ENCODE measurements around the gene GNPTAB. TPM values are rescaled to one million over a fixed set of nuclear protein-coding genes. Genes with fewer than 3 reads are reported as not detected.
"Not testable (repeated sequence)": the region's sequence is repeated elsewhere in the genome, so short reads cannot be mapped to it uniquely, and the experiment has no call there.

GNPTAB gene
- total RNA-seq, 1 donor from 2014 or later: 43.7 TPM

DNA sequence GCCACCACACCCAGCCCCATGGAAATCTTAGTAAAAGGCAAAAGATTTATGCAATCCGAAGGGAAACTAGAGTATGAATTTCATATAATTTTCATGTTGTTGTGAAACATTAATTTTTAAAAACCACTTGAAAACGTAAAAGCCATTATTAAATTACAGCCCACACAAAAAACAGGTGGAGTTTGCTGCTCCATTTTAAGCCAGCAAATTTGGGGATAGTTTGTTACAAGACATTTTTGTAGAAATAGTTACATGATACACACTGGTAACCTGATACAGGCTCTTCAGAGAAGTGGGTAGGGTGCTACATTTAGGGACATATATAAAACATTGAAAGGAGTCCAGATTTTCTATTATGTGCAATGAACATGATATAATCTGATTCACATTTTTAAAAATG is 17.6 kb downstream of the GNPTAB start:
- no peak for FAIRE-seq
- peaks cover 22% of the 10 kb centered on the region for H4K20me1 ChIP-seq (ENCODE audit: insufficient read depth, low read length)
- H3K4me2 ChIP-seq (ENCODE audit: low read length): no peak overlapping the region

DNA sequence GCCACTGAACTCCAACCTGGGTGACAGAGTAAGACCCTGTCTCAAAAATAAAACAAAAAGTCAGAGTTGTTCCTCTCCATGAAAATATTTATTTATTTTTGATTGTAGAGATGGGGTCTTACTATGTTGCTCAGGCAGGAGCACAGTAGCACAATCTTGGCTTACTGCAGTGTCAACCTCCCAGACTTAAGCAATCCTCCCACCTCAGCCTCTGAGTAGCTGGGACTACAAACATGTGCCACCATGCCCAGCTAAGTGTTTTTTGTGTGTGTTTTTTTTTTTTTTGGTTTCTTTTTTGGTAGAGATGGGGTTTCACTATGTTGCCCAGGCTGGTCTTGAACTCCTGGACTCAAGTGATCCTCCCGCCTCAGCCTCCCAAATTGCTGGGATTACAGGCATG is 18.0 kb downstream of the GNPTAB start:
- H3K36me3 Mint-ChIP-seq (ENCODE audit: low read depth, unreplicated experiment); H3K9me3 ChIP-seq (ENCODE audit: insufficient read depth, low read depth, low read length); H3K27ac ChIP-seq (ENCODE audit: low read depth, low read length); DNase-seq (ENCODE audit: low read depth); H3K4me1 ChIP-seq (ENCODE audit: insufficient read depth, low read length); H3K27me3 ChIP-seq (ENCODE audit: insufficient read depth, low read length); H3K27ac Mint-ChIP-seq (ENCODE audit: unreplicated experiment); H2AFZ ChIP-seq (ENCODE audit: low read depth, low read length); H3K4me3 Mint-ChIP-seq (ENCODE audit: unreplicated experiment); H3K4me3 ChIP-seq (ENCODE audit: insufficient read depth, low read depth, low read length); H3K4me2 ChIP-seq (ENCODE audit: low read length); H3K79me2 ChIP-seq (ENCODE audit: insufficient read depth, low read length); H3K4me1 Mint-ChIP-seq (ENCODE audit: low read depth, unreplicated experiment); H3K36me3 ChIP-seq (ENCODE audit: insufficient read depth, low read length); H3K9me3 Mint-ChIP-seq (ENCODE audit: unreplicated experiment); H3K27me3 Mint-ChIP-seq (ENCODE audit: low read depth, unreplicated experiment); FAIRE-seq; H3K9ac ChIP-seq (ENCODE audit: low read length): not testable (repeated sequence)
- H4K20me1 ChIP-seq (ENCODE audit: insufficient read depth, low read length): peaks cover 18% of the 10 kb centered on the region

More for the DNA sequence above, 17.6 kb downstream of the GNPTAB start:
- no peaks in the 10 kb centered on the region for H3K4me1 ChIP-seq (ENCODE audit: insufficient read depth, low read length)
- H3K9ac ChIP-seq (ENCODE audit: low read length): no peak overlapping the region
- no peaks in the 10 kb centered on the region for H3K9me3 ChIP-seq (ENCODE audit: insufficient read depth, low read depth, low read length)
- Mint-ChIP-seq H3K9me3 (ENCODE audit: unreplicated experiment) (no peaks in the 10 kb centered on the region), H3K4me3 (ENCODE audit: unreplicated experiment) (no peak overlapping the region), H3K36me3 (ENCODE audit: low read depth, unreplicated experiment) (peaks cover 6% of the 10 kb centered on the region), H3K4me1 (ENCODE audit: low read depth, unreplicated experiment) (no peaks in the 10 kb centered on the region), H3K27ac (ENCODE audit: unreplicated experiment) (no peak overlapping the region), H3K27me3 (ENCODE audit: low read depth, unreplicated experiment) (no peaks in the 10 kb centered on the region)
- no peaks in the 10 kb centered on the region for H3K27me3 ChIP-seq (ENCODE audit: insufficient read depth, low read length)
- TF ChIP-seq, protein P1, sequence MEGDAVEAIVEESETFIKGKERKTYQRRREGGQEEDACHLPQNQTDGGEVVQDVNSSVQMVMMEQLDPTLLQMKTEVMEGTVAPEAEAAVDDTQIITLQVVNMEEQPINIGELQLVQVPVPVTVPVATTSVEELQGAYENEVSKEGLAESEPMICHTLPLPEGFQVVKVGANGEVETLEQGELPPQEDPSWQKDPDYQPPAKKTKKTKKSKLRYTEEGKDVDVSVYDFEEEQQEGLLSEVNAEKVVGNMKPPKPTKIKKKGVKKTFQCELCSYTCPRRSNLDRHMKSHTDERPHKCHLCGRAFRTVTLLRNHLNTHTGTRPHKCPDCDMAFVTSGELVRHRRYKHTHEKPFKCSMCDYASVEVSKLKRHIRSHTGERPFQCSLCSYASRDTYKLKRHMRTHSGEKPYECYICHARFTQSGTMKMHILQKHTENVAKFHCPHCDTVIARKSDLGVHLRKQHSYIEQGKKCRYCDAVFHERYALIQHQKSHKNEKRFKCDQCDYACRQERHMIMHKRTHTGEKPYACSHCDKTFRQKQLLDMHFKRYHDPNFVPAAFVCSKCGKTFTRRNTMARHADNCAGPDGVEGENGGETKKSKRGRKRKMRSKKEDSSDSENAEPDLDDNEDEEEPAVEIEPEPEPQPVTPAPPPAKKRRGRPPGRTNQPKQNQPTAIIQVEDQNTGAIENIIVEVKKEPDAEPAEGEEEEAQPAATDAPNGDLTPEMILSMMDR (IDR thresholded peaks at IDR 0.05; ENCODE audit: insufficient read depth, low read depth, low read length): no peak
- TF ChIP-seq EZH2 (IDR thresholded peaks at IDR 0.05; ENCODE audit: insufficient read depth, low read length): no peak
- no peak overlapping the region for H3K4me3 ChIP-seq (ENCODE audit: insufficient read depth, low read depth, low read length)
- no peak overlapping the region for H3K27ac ChIP-seq (ENCODE audit: low read depth, low read length)
- no peak overlapping the region for H2AFZ ChIP-seq (ENCODE audit: low read depth, low read length)
- DNase-seq (ENCODE audit: low read depth): no peak
- H3K79me2 ChIP-seq (ENCODE audit: insufficient read depth, low read length): no peaks in the 10 kb centered on the region
- H3K36me3 ChIP-seq (ENCODE audit: insufficient read depth, low read length): no peaks in the 10 kb centered on the region

DNA sequence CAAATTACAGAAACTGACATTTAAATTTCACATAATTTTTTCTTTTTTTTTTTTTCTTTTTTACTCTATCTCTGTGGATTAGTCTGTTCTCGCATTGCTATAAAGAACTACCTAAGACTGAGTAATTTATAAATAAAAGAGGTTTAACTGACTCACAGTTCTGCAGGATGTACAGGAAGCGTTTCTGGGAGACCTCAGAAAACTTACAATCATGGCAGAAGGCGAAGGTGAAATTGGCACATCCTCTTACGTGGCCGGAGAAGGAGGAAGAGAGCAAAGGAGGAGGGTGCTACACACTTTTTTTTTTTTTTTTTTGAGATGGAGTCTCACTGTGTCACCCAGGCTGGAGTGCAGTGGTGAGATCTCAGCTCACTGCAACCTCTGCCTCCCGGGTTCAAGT is 19.4 kb downstream of the GNPTAB start:
- H3K9ac ChIP-seq (ENCODE audit: low read length); H3K27me3 ChIP-seq (ENCODE audit: insufficient read depth, low read length); H3K27ac ChIP-seq (ENCODE audit: low read depth, low read length); H3K4me3 ChIP-seq (ENCODE audit: insufficient read depth, low read depth, low read length); H3K36me3 ChIP-seq (ENCODE audit: insufficient read depth, low read length); H3K4me3 Mint-ChIP-seq (ENCODE audit: unreplicated experiment); H3K79me2 ChIP-seq (ENCODE audit: insufficient read depth, low read length); H2AFZ ChIP-seq (ENCODE audit: low read depth, low read length); H3K9me3 ChIP-seq (ENCODE audit: insufficient read depth, low read depth, low read length); FAIRE-seq; H3K4me1 Mint-ChIP-seq (ENCODE audit: low read depth, unreplicated experiment); H3K4me1 ChIP-seq (ENCODE audit: insufficient read depth, low read length); H3K36me3 Mint-ChIP-seq (ENCODE audit: low read depth, unreplicated experiment); H3K27ac Mint-ChIP-seq (ENCODE audit: unreplicated experiment); DNase-seq (ENCODE audit: low read depth); H3K27me3 Mint-ChIP-seq (ENCODE audit: low read depth, unreplicated experiment); H3K9me3 Mint-ChIP-seq (ENCODE audit: unreplicated experiment); H3K4me2 ChIP-seq (ENCODE audit: low read length): not testable (repeated sequence)
- H4K20me1 ChIP-seq (ENCODE audit: insufficient read depth, low read length): peaks cover 16% of the 10 kb centered on the region

DNA sequence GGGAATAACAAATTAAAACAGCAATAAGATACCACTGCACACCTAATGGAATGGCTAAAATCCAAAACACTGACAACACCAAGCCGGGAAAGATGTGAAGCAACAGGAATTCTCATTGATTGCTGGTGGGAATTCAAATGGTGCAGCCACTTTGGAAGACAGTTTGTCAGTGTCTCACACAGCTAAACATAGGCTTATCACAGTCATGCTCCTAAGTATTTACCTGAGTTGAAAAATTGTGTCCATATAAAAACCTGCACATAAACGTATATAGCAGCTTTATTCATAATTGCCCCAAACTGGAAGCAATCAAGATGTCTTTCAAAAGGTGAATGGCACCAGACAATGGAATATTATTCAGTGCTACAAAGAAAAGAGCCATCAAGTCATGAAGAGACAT is 21.6 kb downstream of the GNPTAB start:
- Histone ChIP-seq H3K36me3 (ENCODE audit: insufficient read depth, low read length) (no peaks in the 10 kb centered on the region), H3K4me2 (ENCODE audit: low read length) (no peak overlapping the region), H3K4me3 (ENCODE audit: insufficient read depth, low read depth, low read length) (no peak overlapping the region), H3K9ac (ENCODE audit: low read length) (no peak overlapping the region), H3K27me3 (ENCODE audit: insufficient read depth, low read length) (no peaks in the 10 kb centered on the region), H3K79me2 (ENCODE audit: insufficient read depth, low read length) (peaks cover 12% of the 10 kb centered on the region), H4K20me1 (ENCODE audit: insufficient read depth, low read length) (peaks cover 6% of the 10 kb centered on the region), H3K27ac (ENCODE audit: low read depth, low read length) (no peak overlapping the region), H3K4me1 (ENCODE audit: insufficient read depth, low read length) (no peaks in the 10 kb centered on the region), H2AFZ (ENCODE audit: low read depth, low read length) (no peak overlapping the region), H3K9me3 (ENCODE audit: insufficient read depth, low read depth, low read length) (no peaks in the 10 kb centered on the region)
- no peaks in the 10 kb centered on the region for H3K27me3 Mint-ChIP-seq (ENCODE audit: low read depth, unreplicated experiment)
- H3K36me3 Mint-ChIP-seq (ENCODE audit: low read depth, unreplicated experiment): peaks cover 1% of the 10 kb centered on the region
- H3K4me3 Mint-ChIP-seq (ENCODE audit: unreplicated experiment): no peak overlapping the region
- H3K4me1 Mint-ChIP-seq (ENCODE audit: low read depth, unreplicated experiment): no peaks in the 10 kb centered on the region
- H3K9me3 Mint-ChIP-seq (ENCODE audit: unreplicated experiment): no peaks in the 10 kb centered on the region
- TF ChIP-seq, protein P1 (IDR thresholded peaks at IDR 0.05; ENCODE audit: insufficient read depth, low read depth, low read length): no peak
- no peak for TF ChIP-seq EZH2 (IDR thresholded peaks at IDR 0.05; ENCODE audit: insufficient read depth, low read length)
- no peak overlapping the region for H3K27ac Mint-ChIP-seq (ENCODE audit: unreplicated experiment)
- DNase-seq (ENCODE audit: low read depth): no peak
- no peak for FAIRE-seq

Data from astrocyte (in vitro differentiated cells and primary cell).